Endothelial cell of umbilical vein (primary cell): Measurements from ENCODE around the gene B3GALT6. TPM values are rescaled to one million over a fixed set of nuclear protein-coding genes. Genes with fewer than 3 reads are reported as not detected.

ENCODE experiments used
- BruUV-seq: library from RNA; stranded (reverse); fragments of 400-500 nt; replicated peaks from 2 replicates; lab custom pipeline; 2021; lab: Mats Ljungman, UMichigan
- CTCF ChIA-PET: fragments of 300-600, 350-600 bp; sonication (Branson Sonifier 250); formaldehyde crosslinking; loops from one replicate; lab custom pipeline; 2021; ENCODE audit warnings: antibody characterized with exemption, inconsistent platforms; lab: Charles Lee
- POLR2A ChIA-PET: fragments of 300-600, 350-600 bp; sonication (Branson Sonifier 250); formaldehyde crosslinking; loops from one replicate; lab custom pipeline; 2021; ENCODE audit warnings: antibody characterized with exemption, inconsistent platforms; lab: Charles Lee
- DNase-seq: peaks from one replicate; pipeline ENCODE4 v3.0.0-alpha.2; 2011; ENCODE audit warnings: low read depth, low spot score
- FAIRE-seq: peaks from 2 replicates; lab custom pipeline; 2011; peaks lifted over from hg19 to GRCh38; lab: Jason Lieb, UNC
- H2AFZ ChIP-seq: 2 replicates; pipeline ENCODE4 v1.6.0; 2012; ENCODE audit warnings: low read depth, low read length, control low read depth, inconsistent platforms
- H3K27ac ChIP-seq: 2 replicates; pipeline ENCODE4 v1.5.1; 2011; ENCODE audit warnings: low read depth, mild to moderate bottlenecking, control low read depth, low read length, moderate library complexity; ENCODE audit not compliant: insufficient read depth
- H3K27me3 ChIP-seq, 2 experiments: 2 replicates each; pipeline versions ENCODE4 v1.6.0 to v1.6.1; 2011; ENCODE audit warnings: low read length in 2 of 2, mixed read lengths in 1 of 2; ENCODE audit not compliant: control insufficient read depth in 2 of 2, insufficient read depth in 2 of 2
- H3K36me3 ChIP-seq, 2 experiments: 2 replicates in 1 of 2; 3 replicates in 1 of 2; pipeline ENCODE4 v1.5.1; 2011; ENCODE audit warnings: low read length in 2 of 2, mild to moderate bottlenecking in 1 of 2, moderate library complexity in 1 of 2; ENCODE audit not compliant: control insufficient read depth in 2 of 2, insufficient read depth in 2 of 2; ENCODE audit errors: extremely low read depth in 1 of 2
- H3K4me1 ChIP-seq: 3 replicates; pipeline ENCODE4 v1.5.1; 2011; ENCODE audit warnings: mild to moderate bottlenecking, low read length; ENCODE audit not compliant: control insufficient read depth, insufficient read depth; ENCODE audit errors: extremely low read depth
- H3K4me2 ChIP-seq: 2 replicates; pipeline ENCODE4 v1.6.1; 2011; ENCODE audit warnings: low read length, control low read depth, mixed read lengths; ENCODE audit not compliant: insufficient read depth
- H3K4me3 ChIP-seq, 3 experiments: fragments of 200-600 bp in 1 of 3; sonication (generic), shearing (Covaris generic) in 1 of 3; replicated peaks in 1 of 3; 2 replicates each; pipeline ENCODE4 v1.5.1; 2011 to 2016; ENCODE audit warnings: control low read depth in 3 of 3, low read length in 3 of 3, mild to moderate bottlenecking in 2 of 3, inconsistent platforms in 1 of 3, low read depth in 1 of 3, moderate library complexity in 1 of 3; ENCODE audit not compliant: insufficient read depth in 1 of 3
- H3K79me2 ChIP-seq: 2 replicates; pipeline ENCODE4 v1.6.0; 2012; ENCODE audit warnings: low read length, inconsistent platforms; ENCODE audit not compliant: control insufficient read depth, insufficient read depth
- H3K9ac ChIP-seq: replicated peaks from 2 replicates; pipeline ENCODE3; 2011; ENCODE audit warnings: low read length, control low read depth; ENCODE audit not compliant: insufficient read depth; ENCODE audit errors: extremely low read depth
- H3K9me1 ChIP-seq: replicated peaks from 3 replicates; pipeline ENCODE4 v1.6.0; 2011; ENCODE audit warnings: mild to moderate bottlenecking, low read length; ENCODE audit not compliant: control insufficient read depth, insufficient read depth; ENCODE audit errors: extremely low read depth
- H3K9me3 ChIP-seq: replicated peaks from 2 replicates; pipeline ENCODE4 v1.5.1; 2012; ENCODE audit warnings: low read length, inconsistent platforms; ENCODE audit not compliant: control insufficient read depth, insufficient read depth
- H4K20me1 ChIP-seq: replicated peaks from 2 replicates; pipeline ENCODE3; 2011; ENCODE audit warnings: mild to moderate bottlenecking, low read length; ENCODE audit not compliant: control insufficient read depth, insufficient read depth; ENCODE audit errors: extremely low read depth
- EZH2 ChIP-seq: IDR thresholded peaks from 2 replicates; pipeline ENCODE4 v1.6.1; 2012; ENCODE audit warnings: borderline replicate concordance, low read depth, mild to moderate bottlenecking, moderate library complexity, low read length, inconsistent platforms; ENCODE audit not compliant: severe bottlenecking
- FOS ChIP-seq: IDR thresholded peaks from 2 replicates; pipeline ENCODE4 v1.6.1; 2011; ENCODE audit warnings: mild to moderate bottlenecking, low read length, moderate library complexity, borderline replicate concordance; ENCODE audit not compliant: insufficient read depth
- GATA2 ChIP-seq: IDR thresholded peaks from 2 replicates; pipeline ENCODE4 v1.7.0; 2011; ENCODE audit warnings: low read depth, mild to moderate bottlenecking, moderate library complexity, mixed read lengths, low read length; ENCODE audit not compliant: insufficient read length, insufficient read depth
- JUN ChIP-seq: IDR thresholded peaks from 2 replicates; pipeline ENCODE4 v1.6.1; 2011; ENCODE audit warnings: borderline replicate concordance, low read depth; ENCODE audit not compliant: insufficient read length, insufficient read depth
- MYC ChIP-seq: IDR thresholded peaks from one replicate; pipeline ENCODE4 v1.6.1; 2011; ENCODE audit warnings: mild to moderate bottlenecking, low read depth, low read length
- POLR2A ChIP-seq: IDR thresholded peaks from 2 replicates; pipeline ENCODE4 v1.6.1; 2012; ENCODE audit warnings: low read depth, mild to moderate bottlenecking, control low read depth, low read length
- POLR2AphosphoS5 ChIP-seq: IDR thresholded peaks from 2 replicates; pipeline ENCODE4 v1.6.1; 2012; ENCODE audit warnings: low read depth, mild to moderate bottlenecking, control low read depth, low read length, moderate library complexity; ENCODE audit not compliant: insufficient read depth
- dilution Hi-C: fragments of 300-500 bp; cut with MboI; formaldehyde crosslinking; loops from one replicate; pipeline ENCODE4 v1.15.0; 2019; ENCODE audit warnings: low sequenced_read_pairs; ENCODE audit not compliant: extremely low pct_ligation_motif_present
- intact Hi-C: fragments of 100-400 bp; cut with micrococcal nuclease; formaldehyde crosslinking; loops from one replicate; pipeline ENCODE4 v1.10.0; 2022
- polyA plus RNA-seq, 4 experiments: library from polyadenylated mRNA; depleted of rRNA in 3 of 4; stranded (reverse) in 3 of 4; unstranded in 1 of 4; fragments of >200 nt; gene quantifications; 2 replicates each; pipeline versions ENCODE4 v1.2.1 to v1.2.3, GENCODE V29; 2011 to 2012; ENCODE audit warnings: missing spikeins in 1 of 4
- total RNA-seq: library from RNA; stranded (reverse); gene quantifications from 2 replicates; pipeline ENCODE4 v1.2.3, GENCODE V29; 2021
- TF ChIP-seq, protein P1 (sequence below): IDR thresholded peaks from 2 replicates; pipeline ENCODE4 v1.6.1; 2011; ENCODE audit not compliant: insufficient read depth, insufficient read length
- TF ChIP-seq, protein P2 (sequence below), 2 donors: IDR thresholded peaks; 1 replicate in 1 of 2; 2 replicates in 1 of 2; pipeline ENCODE4 v1.5.1; 2011; ENCODE audit warnings: low read length in 2 of 2, mild to moderate bottlenecking in 2 of 2, moderate library complexity in 2 of 2, control low read depth in 1 of 2, inconsistent platforms in 1 of 2, low read depth in 1 of 2; ENCODE audit not compliant: insufficient read depth in 1 of 2; ENCODE audit errors: extremely low read depth in 1 of 2

B3GALT6 gene
- total and polyA plus RNA-seq, 2 donors (not counting 3 experiments of a cell fraction or from before 2014, with no cell fraction given): 24.6 to 34.1 TPM

DNA sequence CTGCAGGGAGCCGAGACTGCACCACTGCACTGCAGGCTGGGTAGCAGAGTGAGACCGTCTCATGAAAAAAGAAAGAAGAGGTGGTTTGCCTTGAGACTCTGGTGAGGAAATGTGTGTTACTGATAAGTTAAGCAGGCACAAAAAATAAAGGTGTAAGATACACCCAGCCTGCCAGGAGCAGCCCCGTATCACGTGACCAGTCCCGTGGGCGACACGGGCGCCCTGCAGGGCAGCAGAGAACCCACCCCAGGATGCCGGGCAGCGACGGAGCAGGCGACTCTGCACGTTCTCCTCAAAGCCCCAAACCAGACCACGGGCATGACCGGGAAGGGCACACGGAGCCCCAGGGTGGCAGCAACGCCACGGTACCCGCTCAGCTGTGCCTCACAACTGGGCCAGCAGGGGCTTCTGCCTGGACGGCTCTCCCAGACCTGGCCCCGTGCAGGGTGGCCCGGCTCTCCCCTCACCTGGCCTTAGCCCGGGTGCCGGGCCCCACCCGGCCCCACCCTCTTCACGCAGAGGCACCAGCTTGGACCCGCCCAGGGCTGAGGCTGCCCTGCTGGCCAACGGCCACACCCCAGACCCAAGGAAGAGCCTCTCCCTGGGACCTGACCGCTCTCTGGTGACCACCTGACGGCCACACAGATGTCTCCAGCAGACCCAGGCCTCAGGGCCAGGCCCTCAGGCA is 10.0 kb upstream of the B3GALT6 start:
- Histone ChIP-seq H4K20me1 (no peaks in the 10 kb centered on the region), H3K4me2 (no peak overlapping the region), H3K9me1 (no peaks in the 10 kb centered on the region), H3K79me2 (peaks cover 18% of the 10 kb centered on the region), H3K27me3 (no peaks in the 10 kb centered on the region), H3K4me3 (no peak overlapping the region), H3K9me3 (no peaks in the 10 kb centered on the region), H3K36me3 (peaks cover 0 to 51% of the 10 kb centered on the region in 2 experiments), H3K27ac (no peak overlapping the region), H3K9ac (no peak overlapping the region), H2AFZ (no peak overlapping the region), H3K4me1 (no peaks in the 10 kb centered on the region)
- TF ChIP-seq FOS (no peak), GATA2 (no peak), JUN (no peak), EZH2 (no peak), POLR2AphosphoS5 (no peak), POLR2A (no peak), MYC (no peak)
- TF ChIP-seq, protein P1, sequence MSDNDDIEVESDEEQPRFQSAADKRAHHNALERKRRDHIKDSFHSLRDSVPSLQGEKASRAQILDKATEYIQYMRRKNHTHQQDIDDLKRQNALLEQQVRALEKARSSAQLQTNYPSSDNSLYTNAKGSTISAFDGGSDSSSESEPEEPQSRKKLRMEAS: no peak
- TF ChIP-seq, protein P2, sequence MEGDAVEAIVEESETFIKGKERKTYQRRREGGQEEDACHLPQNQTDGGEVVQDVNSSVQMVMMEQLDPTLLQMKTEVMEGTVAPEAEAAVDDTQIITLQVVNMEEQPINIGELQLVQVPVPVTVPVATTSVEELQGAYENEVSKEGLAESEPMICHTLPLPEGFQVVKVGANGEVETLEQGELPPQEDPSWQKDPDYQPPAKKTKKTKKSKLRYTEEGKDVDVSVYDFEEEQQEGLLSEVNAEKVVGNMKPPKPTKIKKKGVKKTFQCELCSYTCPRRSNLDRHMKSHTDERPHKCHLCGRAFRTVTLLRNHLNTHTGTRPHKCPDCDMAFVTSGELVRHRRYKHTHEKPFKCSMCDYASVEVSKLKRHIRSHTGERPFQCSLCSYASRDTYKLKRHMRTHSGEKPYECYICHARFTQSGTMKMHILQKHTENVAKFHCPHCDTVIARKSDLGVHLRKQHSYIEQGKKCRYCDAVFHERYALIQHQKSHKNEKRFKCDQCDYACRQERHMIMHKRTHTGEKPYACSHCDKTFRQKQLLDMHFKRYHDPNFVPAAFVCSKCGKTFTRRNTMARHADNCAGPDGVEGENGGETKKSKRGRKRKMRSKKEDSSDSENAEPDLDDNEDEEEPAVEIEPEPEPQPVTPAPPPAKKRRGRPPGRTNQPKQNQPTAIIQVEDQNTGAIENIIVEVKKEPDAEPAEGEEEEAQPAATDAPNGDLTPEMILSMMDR (IDR thresholded peaks at IDR 0.05; ENCODE audit: extremely low read depth in 1 of 2, insufficient read depth in 1 of 2, low read depth in 1 of 2, low read length in 2 of 2): no peak
- dilution Hi-C loops: no loop called here
- intact Hi-C loops: no loop called here
- DNase-seq (no peak), FAIRE-seq (no peak)
- no TSS peak for BruUV-seq
- ChIA-PET POLR2A (no interaction called here), CTCF (no interaction called here)
